H9 (cell line): ENCODE measurements around the gene CCL8. TPM values are rescaled to one million over a fixed set of nuclear protein-coding genes. Genes with fewer than 3 reads are reported as not detected.
A peak's percentile ranks its signal among the peaks of the same experiment; 100 is the strongest.

Source experiments
- DNase-seq: peaks from one replicate; pipeline ENCODE4 v3.0.0-alpha.2; 2017
- H2AFZ ChIP-seq: one replicate; pipeline ENCODE4 v1.6.1; 2013; ENCODE audit warnings: mild to moderate bottlenecking, low read length, control low read depth, moderate library complexity
- H2AK5ac ChIP-seq: 2 replicates; pipeline ENCODE4 v1.6.1; 2013; ENCODE audit warnings: low read length, control low read depth, mixed read lengths; ENCODE audit not compliant: insufficient read length
- H2BK120ac ChIP-seq: one replicate; pipeline ENCODE4 v1.6.1; 2013; ENCODE audit warnings: low read depth, mild to moderate bottlenecking, low read length, control low read depth, inconsistent platforms; ENCODE audit not compliant: poor library complexity, severe bottlenecking
- H2BK12ac ChIP-seq: 2 replicates; pipeline ENCODE4 v1.6.1; 2013; ENCODE audit warnings: low read length, control low read depth, mixed read lengths, low read depth; ENCODE audit not compliant: insufficient read length
- H2BK15ac ChIP-seq: 2 replicates; pipeline ENCODE4 v1.6.1; 2013; ENCODE audit warnings: low read depth, low read length, control low read depth
- H2BK20ac ChIP-seq: one replicate; pipeline ENCODE4 v1.6.1; 2013; ENCODE audit warnings: low read depth, mild to moderate bottlenecking, low read length, control low read depth, inconsistent platforms; ENCODE audit not compliant: poor library complexity, severe bottlenecking
- H2BK5ac ChIP-seq: 2 replicates; pipeline ENCODE4 v1.6.1; 2013; ENCODE audit warnings: low read length, control low read depth, mixed read lengths; ENCODE audit not compliant: insufficient read length
- H3K14ac ChIP-seq: 2 replicates; pipeline ENCODE4 v1.6.1; 2013; ENCODE audit warnings: low read length, control low read depth; ENCODE audit not compliant: insufficient read depth
- H3K18ac ChIP-seq: 2 replicates; pipeline ENCODE4 v1.6.1; 2013; ENCODE audit warnings: low read depth, mild to moderate bottlenecking, mixed read lengths, low read length, control low read depth; ENCODE audit not compliant: insufficient read length
- H3K23ac ChIP-seq: 2 replicates; pipeline ENCODE4 v1.6.1; 2013; ENCODE audit warnings: low read length, control low read depth, mixed read lengths, low read depth; ENCODE audit not compliant: insufficient read length
- H3K23me2 ChIP-seq: 2 replicates; pipeline ENCODE4 v1.6.1; 2013; ENCODE audit warnings: low read depth, mild to moderate bottlenecking, mixed read lengths, low read length, control low read depth; ENCODE audit not compliant: insufficient read length, poor library complexity, severe bottlenecking
- H3K27ac ChIP-seq: 2 replicates; pipeline ENCODE4 v1.5.1; 2013; ENCODE audit warnings: low read length, control low read depth, mixed read lengths, low read depth; ENCODE audit not compliant: insufficient read length
- H3K27me3 ChIP-seq: 2 replicates; pipeline ENCODE4 v1.6.1; 2013; ENCODE audit warnings: low read length, control low read depth, inconsistent platforms; ENCODE audit not compliant: insufficient read depth
- H3K4ac ChIP-seq: 2 replicates; pipeline ENCODE4 v1.6.1; 2013; ENCODE audit warnings: low read depth, mild to moderate bottlenecking, control low read depth, inconsistent platforms, low read length, moderate library complexity
- H3K4me1 ChIP-seq: 2 replicates; pipeline ENCODE4 v1.6.1; 2013; ENCODE audit warnings: low read length, control low read depth, inconsistent platforms; ENCODE audit not compliant: insufficient read depth
- H3K4me2 ChIP-seq: 2 replicates; pipeline ENCODE4 v1.6.1; 2013; ENCODE audit warnings: low read length, control low read depth, mixed read lengths; ENCODE audit not compliant: insufficient read length, insufficient read depth
- H3K56ac ChIP-seq: 2 replicates; pipeline ENCODE4 v1.6.1; 2013; ENCODE audit warnings: low read depth, mild to moderate bottlenecking, mixed read lengths, low read length, control low read depth; ENCODE audit not compliant: insufficient read length
- H3K79me1 ChIP-seq: 2 replicates; pipeline ENCODE4 v1.6.1; 2013; ENCODE audit warnings: low read depth, mild to moderate bottlenecking, moderate library complexity, low read length, control low read depth, inconsistent platforms; ENCODE audit not compliant: insufficient read depth, poor library complexity, severe bottlenecking
- H3K79me2 ChIP-seq: 2 replicates; pipeline ENCODE4 v1.6.1; 2013; ENCODE audit warnings: low read length, control low read depth, inconsistent platforms; ENCODE audit not compliant: insufficient read depth
- H3K9ac ChIP-seq: 2 replicates; pipeline ENCODE4 v1.6.1; 2013; ENCODE audit warnings: low read length, control low read depth, mixed read lengths; ENCODE audit not compliant: insufficient read length; ENCODE audit errors: extremely low read depth
- H3K9me3 ChIP-seq: one replicate; pipeline ENCODE4 v1.6.1; 2013; ENCODE audit warnings: low read depth, low read length, inconsistent platforms; ENCODE audit not compliant: control insufficient read depth
- H3T11ph ChIP-seq: one replicate; pipeline ENCODE4 v1.6.1; 2013; ENCODE audit warnings: mild to moderate bottlenecking, low read length, control low read depth, inconsistent platforms
- H4K20me1 ChIP-seq: one replicate; pipeline ENCODE4 v1.6.1; 2013; ENCODE audit not compliant: control insufficient read depth, insufficient read length, insufficient read depth
- H4K5ac ChIP-seq: 2 replicates; pipeline ENCODE4 v1.6.1; 2013; ENCODE audit warnings: low read depth, mild to moderate bottlenecking, mixed read lengths, low read length, control low read depth; ENCODE audit not compliant: insufficient read length
- H4K8ac ChIP-seq: replicated peaks from 2 replicates; pipeline ENCODE4 v1.6.1; 2013; ENCODE audit warnings: low read length, control low read depth, mixed read lengths, low read depth; ENCODE audit not compliant: insufficient read length
- H4K91ac ChIP-seq: 2 replicates; pipeline ENCODE4 v1.6.1; 2013; ENCODE audit warnings: low read depth, mild to moderate bottlenecking, moderate library complexity, mixed read lengths, low read length, control low read depth; ENCODE audit not compliant: insufficient read length
- H3K27ac Mint-ChIP-seq, 3 experiments: 2 replicates in 2 of 3; 3 replicates in 1 of 3; pipeline ENCODE4 v1.8.0; 2020 to 2021; ENCODE audit warnings: mixed read lengths in 3 of 3, mild to moderate bottlenecking in 1 of 3, moderate library complexity in 1 of 3
- H3K27me3 Mint-ChIP-seq: 2 replicates; pipeline ENCODE4 v1.8.0; 2021; ENCODE audit warnings: low read depth, mild to moderate bottlenecking, moderate library complexity, mixed read lengths
- H3K36me3 Mint-ChIP-seq, 3 experiments: 2 replicates in 2 of 3; 3 replicates in 1 of 3; pipeline ENCODE4 v1.8.0; 2020 to 2021; ENCODE audit warnings: low read depth in 3 of 3, mixed read lengths in 3 of 3; ENCODE audit not compliant: insufficient read depth in 1 of 3
- H3K4me1 Mint-ChIP-seq, 2 experiments: 2 replicates each; pipeline ENCODE4 v1.8.0; 2020; ENCODE audit warnings: mixed read lengths in 2 of 2
- H3K4me3 Mint-ChIP-seq, 2 experiments: 2 replicates in 1 of 2; 3 replicates in 1 of 2; pipeline ENCODE4 v1.8.0; 2020 to 2021; ENCODE audit warnings: mild to moderate bottlenecking in 2 of 2, mixed read lengths in 2 of 2, moderate library complexity in 1 of 2
- H3K9me3 Mint-ChIP-seq, 2 experiments: 2 replicates in 1 of 2; 3 replicates in 1 of 2; pipeline ENCODE4 v1.8.0; 2020; ENCODE audit warnings: mild to moderate bottlenecking in 2 of 2, mixed read lengths in 2 of 2, moderate library complexity in 1 of 2
- WGBS: extraction: QIAGEN DNeasy Blood & Tissue Kit; methylation state at CpG from one replicate; pipeline ENCODE4 v1.1.7; 2013; ENCODE audit warnings: missing lambda C conversion rate, low lambda C conversion rate, mixed read lengths; ENCODE audit not compliant: insufficient read length; ENCODE audit errors: extremely low coverage; 5-methylcytosine and 5-hydroxymethylcytosine counted together
- total RNA-seq: library from RNA; stranded (reverse); gene quantifications from 2 replicates; pipeline ENCODE4 v1.2.1, GENCODE V29; 2021
- TF ChIP-seq, protein P1 (sequence below): fragments of 200-600 bp; sonication (generic); conservative IDR thresholded peaks from 3 replicates; pipeline ENCODE4 v1.8.0; 2021; ENCODE audit warnings: antibody characterized with exemption, mild to moderate bottlenecking

Gene CCL8
- total RNA-seq, 1 experiment from 2014 or later: not detected

DNA sequence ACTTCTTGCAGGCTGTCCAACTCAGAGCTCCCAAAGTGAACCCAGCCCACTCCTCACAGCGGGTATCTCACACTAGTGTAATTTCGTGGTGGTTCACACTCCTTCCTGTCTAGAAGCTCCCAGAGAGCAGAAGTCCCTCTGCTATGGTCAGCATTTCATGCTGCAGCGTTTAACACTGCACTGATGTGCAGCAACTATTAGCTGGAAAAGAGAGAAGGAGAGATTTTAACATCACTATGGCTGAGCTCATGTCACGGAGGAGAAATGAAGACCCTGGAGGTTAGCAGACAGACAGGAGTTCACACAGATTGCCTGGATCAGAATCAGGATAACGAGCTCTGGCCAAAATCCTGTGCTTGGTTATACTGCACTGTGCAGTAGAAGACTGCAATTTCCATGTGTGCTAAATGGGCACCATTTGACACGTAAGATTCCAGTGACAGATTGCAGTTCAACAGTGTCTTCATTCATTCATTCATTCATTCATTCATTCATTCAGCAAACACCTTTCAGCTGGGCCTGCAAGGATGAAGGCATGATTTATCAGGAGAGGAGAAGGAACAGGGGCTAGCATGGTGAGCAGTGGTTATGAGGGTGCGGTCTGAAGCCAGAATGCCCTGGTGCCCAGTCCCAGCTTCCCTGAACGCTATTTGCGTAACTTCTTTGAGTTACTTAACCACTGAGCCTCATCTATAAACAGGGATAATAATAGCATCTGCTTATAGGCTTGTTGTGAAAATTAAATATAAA, 49.1 kb downstream of the CCL8 start:
- Histone ChIP-seq H3K9ac (no peak overlapping the region), H3T11ph (no peak overlapping the region), H3K79me1 (no peaks in the 10 kb centered on the region), H3K4me1 (no peaks in the 10 kb centered on the region), H3K23ac (no peak overlapping the region), H2BK15ac (no peak overlapping the region), H3K9me3 (no peaks in the 10 kb centered on the region), H2AFZ (no peak overlapping the region), H2BK5ac (no peak overlapping the region), H3K14ac (no peak overlapping the region), H4K20me1 (no peaks in the 10 kb centered on the region), H3K4me2 (no peak overlapping the region), H3K27ac (no peak overlapping the region), H3K27me3 (no peaks in the 10 kb centered on the region), H3K4ac (no peak overlapping the region), H3K18ac (no peak overlapping the region), H3K23me2 (no peaks in the 10 kb centered on the region), H2BK20ac (no peak overlapping the region), H4K91ac (no peak overlapping the region), H2BK120ac (no peak overlapping the region), H4K8ac (no peak overlapping the region), H3K79me2 (no peaks in the 10 kb centered on the region), H2BK12ac (no peak overlapping the region), H2AK5ac (no peak overlapping the region), H4K5ac (no peak overlapping the region), H3K56ac (no peak overlapping the region)
- WGBS: no CpG with 5 or more reads among the region's 9 CpGs
- Mint-ChIP-seq H3K4me1 (peaks cover 8 to 18% of the 10 kb centered on the region in 2 experiments; a peak in 3 of 4 replicates), H3K27me3 (peaks cover 10% of the 10 kb centered on the region), H3K9me3 (no peaks in the 10 kb centered on the region), H3K27ac (no peak overlapping the region), H3K4me3 (no peak overlapping the region), H3K36me3 (no peaks in the 10 kb centered on the region)
- DNase-seq: peak; percentile 18
- TF ChIP-seq, protein P1, sequence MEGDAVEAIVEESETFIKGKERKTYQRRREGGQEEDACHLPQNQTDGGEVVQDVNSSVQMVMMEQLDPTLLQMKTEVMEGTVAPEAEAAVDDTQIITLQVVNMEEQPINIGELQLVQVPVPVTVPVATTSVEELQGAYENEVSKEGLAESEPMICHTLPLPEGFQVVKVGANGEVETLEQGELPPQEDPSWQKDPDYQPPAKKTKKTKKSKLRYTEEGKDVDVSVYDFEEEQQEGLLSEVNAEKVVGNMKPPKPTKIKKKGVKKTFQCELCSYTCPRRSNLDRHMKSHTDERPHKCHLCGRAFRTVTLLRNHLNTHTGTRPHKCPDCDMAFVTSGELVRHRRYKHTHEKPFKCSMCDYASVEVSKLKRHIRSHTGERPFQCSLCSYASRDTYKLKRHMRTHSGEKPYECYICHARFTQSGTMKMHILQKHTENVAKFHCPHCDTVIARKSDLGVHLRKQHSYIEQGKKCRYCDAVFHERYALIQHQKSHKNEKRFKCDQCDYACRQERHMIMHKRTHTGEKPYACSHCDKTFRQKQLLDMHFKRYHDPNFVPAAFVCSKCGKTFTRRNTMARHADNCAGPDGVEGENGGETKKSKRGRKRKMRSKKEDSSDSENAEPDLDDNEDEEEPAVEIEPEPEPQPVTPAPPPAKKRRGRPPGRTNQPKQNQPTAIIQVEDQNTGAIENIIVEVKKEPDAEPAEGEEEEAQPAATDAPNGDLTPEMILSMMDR: no peak
